ENCODE data around the gene KSR1. TPM values are rescaled to one million over a fixed set of nuclear protein-coding genes. Genes with fewer than 3 reads are reported as not detected.

The KSR1 gene
- polyA plus RNA-seq, 1 of the 3 experiments (the other 2 are of a cell fraction): 7.5 TPM

- no peak overlapping the region for H3K9ac ChIP-seq
- H3K36me3 ChIP-seq (replicated peaks in 1 of 2; ENCODE audit: control insufficient read depth in 1 of 2, insufficient read depth in 2 of 2, low read length in 1 of 2): no peaks in the 10 kb centered on the region
- H3K79me2 ChIP-seq (ENCODE audit: insufficient read depth): no peaks in the 10 kb centered on the region
- peaks cover 7% of the 10 kb centered on the region for H3F3A ChIP-seq (replicated peaks; ENCODE audit: insufficient read depth)
- H3K27ac ChIP-seq (ENCODE audit: low read depth in 2 of 2, low read length in 1 of 2): no peak overlapping the region
- no peak overlapping the region for H3K4me2 ChIP-seq
- H3K9me3 ChIP-seq: no peaks in the 10 kb centered on the region
- WGBS (ENCODE audit: low lambda C conversion rate): 93% methylated on average over 6 of the region's 6 CpGs
- no peaks in the 10 kb centered on the region for H3K27me3 ChIP-seq (ENCODE audit: insufficient read depth)
- H3K4me1 ChIP-seq (ENCODE audit: control insufficient read depth in 1 of 2, insufficient read depth in 2 of 2, low read depth in 1 of 2, low read length in 1 of 2): peaks cover 20 to 55% of the 10 kb centered on the region in 2 experiments
- ChIA-PET POLR2A (interaction anchor here (0.8 kb wide), 1 partner anchor 18 kb away, joined by 3 read pairs; no protein-coding TSS in a partner anchor), CTCF (interaction anchor here (1.1 to 4.9 kb wide), 5 partner anchors 9 to 125 kb away, joined by 3 to 31 read pairs (median 9); partner anchors contain the start of gene KSR1)
- H3K4me3 ChIP-seq (ENCODE audit: low read depth in 2 of 2, low read length in 1 of 2): no peak overlapping the region
- H3K9me2 ChIP-seq: no peaks in the 10 kb centered on the region
- no peak overlapping the region for H2AFZ ChIP-seq (ENCODE audit: low read depth)
- no peak for DNase-seq
- TF ChIP-seq, protein P1, sequence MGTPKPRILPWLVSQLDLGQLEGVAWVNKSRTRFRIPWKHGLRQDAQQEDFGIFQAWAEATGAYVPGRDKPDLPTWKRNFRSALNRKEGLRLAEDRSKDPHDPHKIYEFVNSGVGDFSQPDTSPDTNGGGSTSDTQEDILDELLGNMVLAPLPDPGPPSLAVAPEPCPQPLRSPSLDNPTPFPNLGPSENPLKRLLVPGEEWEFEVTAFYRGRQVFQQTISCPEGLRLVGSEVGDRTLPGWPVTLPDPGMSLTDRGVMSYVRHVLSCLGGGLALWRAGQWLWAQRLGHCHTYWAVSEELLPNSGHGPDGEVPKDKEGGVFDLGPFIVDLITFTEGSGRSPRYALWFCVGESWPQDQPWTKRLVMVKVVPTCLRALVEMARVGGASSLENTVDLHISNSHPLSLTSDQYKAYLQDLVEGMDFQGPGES (IDR thresholded peaks at IDR 0.05; ENCODE audit: low read depth, low read length): no peak
- TF ChIP-seq SMC3 (IDR thresholded peaks at IDR 0.05; ENCODE audit: low read depth, low read length) (no peak), TCF12 (IDR thresholded peaks at IDR 0.05) (no peak), NRF1 (IDR thresholded peaks at IDR 0.05; ENCODE audit: low read depth, low read length) (no peak), RCOR1 (IDR thresholded peaks at IDR 0.05; ENCODE audit: low read length) (no peak), POLR2AphosphoS5 (IDR thresholded peaks at IDR 0.05; ENCODE audit: low read depth, low read length) (no peak), FOXJ3 (CRISPR knock-in tag; IDR thresholded peaks at IDR 0.05) (no peak), RFX5 (IDR thresholded peaks at IDR 0.05; ENCODE audit: low read length) (no peak), SIN3A (IDR thresholded peaks at IDR 0.05; ENCODE audit: borderline replicate concordance, low read depth, low read length) (no peak), CTCF (IDR thresholded peaks at IDR 0.05) (no peak), TEAD4 (IDR thresholded peaks at IDR 0.05; ENCODE audit: borderline replicate concordance, insufficient read depth) (no peak), MEF2A (IDR thresholded peaks at IDR 0.05; ENCODE audit: borderline replicate concordance, low read depth) (no peak), NFIC (IDR thresholded peaks at IDR 0.05; ENCODE audit: borderline replicate concordance) (no peak), USF2 (IDR thresholded peaks at IDR 0.05; ENCODE audit: borderline replicate concordance, low read depth, low read length) (no peak), JUND (IDR thresholded peaks at IDR 0.05) (no peak), FOXM1 (IDR thresholded peaks at IDR 0.05; ENCODE audit: low read depth) (no peak), ZBTB33 (IDR thresholded peaks at IDR 0.05; ENCODE audit: borderline replicate concordance, low read depth) (no peak)
- no peaks in the 10 kb centered on the region for H4K20me1 ChIP-seq (ENCODE audit: insufficient read depth)
Observed at GRCh38 chr17:27581016-27581415, 124.8 kb downstream of the KSR1 start.
